ENCODE data around the gene FAM169A. TPM values are rescaled to one million over a fixed set of nuclear protein-coding genes. Genes with fewer than 3 reads are reported as not detected.

The FAM169A gene
- total RNA-seq: under 0.01 and 0.09 TPM in 2 replicates

GRCh38 chr5:74865804-74866595 lies at the start of gene FAM169A:
Gene FAM169A, minus strand, starts transcription at chr5:74866387. Its CDS starts 24,711 bp downstream, at chr5:74841676.

GRCh38 chr5:74766849-74767578 lies 99.2 kb downstream of the FAM169A start, which contains the start of the genes GFM2 and NSA2:
Gene GFM2, minus strand, starts transcription at chr5:74767117. Its CDS starts 3,375 bp downstream, at chr5:74763742.
Gene NSA2, plus strand, starts transcription at chr5:74767249. Its CDS starts 112 bp downstream, at chr5:74767361.

Other genes with a start within 250 kb of the FAM169A start
- gene ENC1, start 225.7 kb downstream of the FAM169A start, total RNA-seq: 17.6 and 41.0 TPM in 2 replicates
- 335 and 371 TPM in 2 replicates for gene HEXB, start 181.2 kb downstream of the FAM169A start, total RNA-seq
- gene GFM2, start 99.3 kb downstream of the FAM169A start, total RNA-seq: 30.7 and 36.0 TPM in 2 replicates
- gene NSA2, start 99.1 kb downstream of the FAM169A start, total RNA-seq: 102 and 170 TPM in 2 replicates
- 4.3 and 6.5 TPM in 2 replicates for gene GCNT4, start 186.2 kb upstream of the FAM169A start, total RNA-seq

All from smooth muscle cell of bladder (primary cell).